H1 (cell line): ENCODE measurements around the gene SP5. TPM values are rescaled to one million over a fixed set of nuclear protein-coding genes. Genes with fewer than 3 reads are reported as not detected.

Source experiments
- BACH1 ChIP-seq: IDR thresholded peaks from 2 replicates; pipeline ENCODE4 v1.6.1; 2012; ENCODE audit warnings: low read length, improper control_type of control experiment
- EP300 ChIP-seq, 2 experiments: IDR thresholded peaks; 1 replicate in 1 of 2; 2 replicates in 1 of 2; pipeline ENCODE4 v1.6.1; 2011 to 2012; ENCODE audit warnings: low read depth in 2 of 2, low read length in 2 of 2, mild to moderate bottlenecking in 2 of 2, borderline replicate concordance in 1 of 2, inconsistent platforms in 1 of 2, moderate library complexity in 1 of 2
- KDM5A ChIP-seq: fragments of 200-600 bp; IDR thresholded peaks from 2 replicates; pipeline ENCODE4 v1.7.1; 2012; ENCODE audit warnings: mild to moderate bottlenecking, low read length, inconsistent platforms, mixed read lengths
- NANOG ChIP-seq: IDR thresholded peaks from 2 replicates; pipeline ENCODE4 v1.6.1; 2011; ENCODE audit warnings: low read length, low read depth, mild to moderate bottlenecking, inconsistent platforms; ENCODE audit not compliant: insufficient read depth, poor library complexity, severe bottlenecking
- SP1 ChIP-seq: IDR thresholded peaks from 2 replicates; pipeline ENCODE4 v1.6.1; 2011; ENCODE audit warnings: low read depth, low read length
- TCF12 ChIP-seq: IDR thresholded peaks from 2 replicates; pipeline ENCODE4 v1.6.1; 2011; ENCODE audit warnings: low read depth, mild to moderate bottlenecking, low read length
- YY1 ChIP-seq: IDR thresholded peaks from 2 replicates; pipeline ENCODE4 v1.6.1; 2011; ENCODE audit warnings: low read depth, mild to moderate bottlenecking, low read length
- polyA plus RNA-seq, 7 experiments: library from polyadenylated mRNA; depleted of rRNA in 3 of 7; stranded (reverse) in 5 of 7; unstranded in 2 of 7; fragments of >200 nt in 5 of 7; fragments of 200-250 nt in 2 of 7; gene quantifications; 1 replicate in 5 of 7; 2 replicates in 1 of 7; 4 replicates in 1 of 7; pipeline versions ENCODE4 v1.2.1 to v1.2.3, GENCODE V29; 2011 to 2013; ENCODE audit warnings: missing spikeins in 2 of 7, mixed read lengths in 2 of 7
- total RNA-seq: library from RNA; stranded (reverse); fragmentation: NEBNext Ultra II Directional; extraction: Animal tissue kit (Norgen Biotek cat#: 25700); gene quantifications from 2 replicates; pipeline ENCODE4 v1.2.1, GENCODE V29; 2021
- TF ChIP-seq, protein P1 (sequence below): fragments of 300-600 bp; sonication (generic); IDR thresholded peaks from 2 replicates; pipeline ENCODE4 v1.7.1; 2012; ENCODE audit warnings: low read length, moderate library complexity, mild to moderate bottlenecking, inconsistent platforms; ENCODE audit not compliant: insufficient replicate concordance

The SP5 gene
- total and polyA plus RNA-seq, 2 of the 8 experiments (the other 6 are each of a cell fraction or from before 2014, with no cell fraction given) = 0.17 TPM; not detected in 1

DNA sequence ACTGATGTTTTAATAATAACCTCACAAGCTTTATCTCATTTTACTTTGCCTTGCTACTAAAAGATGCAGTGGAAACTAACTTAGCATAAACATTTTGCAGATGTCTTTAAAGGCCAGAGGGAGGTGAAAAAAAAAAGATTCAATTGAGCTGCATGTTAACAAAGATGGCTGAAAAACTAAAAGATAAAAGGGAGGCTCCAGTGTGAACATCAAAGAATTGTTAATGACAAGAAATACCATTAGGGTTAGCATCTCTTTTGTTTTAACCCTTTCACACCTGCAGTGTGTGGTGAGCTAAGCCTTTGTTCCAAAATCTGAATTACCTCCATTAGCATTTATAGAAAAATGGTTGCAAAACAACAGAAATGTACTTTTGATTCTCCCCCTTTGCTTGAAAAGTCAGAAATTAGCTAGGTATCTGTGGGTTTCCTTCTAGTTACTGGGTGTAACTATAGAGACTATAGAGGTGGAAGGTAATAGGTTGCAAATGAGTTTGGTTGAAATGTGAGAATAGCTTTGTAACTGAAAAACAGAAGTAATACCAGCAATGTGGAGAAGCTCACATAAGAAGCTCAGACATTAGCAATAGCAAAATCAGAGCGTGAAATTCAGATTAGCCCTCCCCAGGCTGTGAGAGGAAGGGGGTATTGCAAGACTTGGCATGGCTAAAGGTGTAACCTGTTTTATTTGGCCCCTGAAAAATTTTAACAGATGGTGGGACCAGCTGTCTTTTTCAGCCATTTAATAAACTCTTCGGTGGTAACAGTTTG is 34.8 kb upstream of the SP5 start (continued):
- TF ChIP-seq, protein P1, sequence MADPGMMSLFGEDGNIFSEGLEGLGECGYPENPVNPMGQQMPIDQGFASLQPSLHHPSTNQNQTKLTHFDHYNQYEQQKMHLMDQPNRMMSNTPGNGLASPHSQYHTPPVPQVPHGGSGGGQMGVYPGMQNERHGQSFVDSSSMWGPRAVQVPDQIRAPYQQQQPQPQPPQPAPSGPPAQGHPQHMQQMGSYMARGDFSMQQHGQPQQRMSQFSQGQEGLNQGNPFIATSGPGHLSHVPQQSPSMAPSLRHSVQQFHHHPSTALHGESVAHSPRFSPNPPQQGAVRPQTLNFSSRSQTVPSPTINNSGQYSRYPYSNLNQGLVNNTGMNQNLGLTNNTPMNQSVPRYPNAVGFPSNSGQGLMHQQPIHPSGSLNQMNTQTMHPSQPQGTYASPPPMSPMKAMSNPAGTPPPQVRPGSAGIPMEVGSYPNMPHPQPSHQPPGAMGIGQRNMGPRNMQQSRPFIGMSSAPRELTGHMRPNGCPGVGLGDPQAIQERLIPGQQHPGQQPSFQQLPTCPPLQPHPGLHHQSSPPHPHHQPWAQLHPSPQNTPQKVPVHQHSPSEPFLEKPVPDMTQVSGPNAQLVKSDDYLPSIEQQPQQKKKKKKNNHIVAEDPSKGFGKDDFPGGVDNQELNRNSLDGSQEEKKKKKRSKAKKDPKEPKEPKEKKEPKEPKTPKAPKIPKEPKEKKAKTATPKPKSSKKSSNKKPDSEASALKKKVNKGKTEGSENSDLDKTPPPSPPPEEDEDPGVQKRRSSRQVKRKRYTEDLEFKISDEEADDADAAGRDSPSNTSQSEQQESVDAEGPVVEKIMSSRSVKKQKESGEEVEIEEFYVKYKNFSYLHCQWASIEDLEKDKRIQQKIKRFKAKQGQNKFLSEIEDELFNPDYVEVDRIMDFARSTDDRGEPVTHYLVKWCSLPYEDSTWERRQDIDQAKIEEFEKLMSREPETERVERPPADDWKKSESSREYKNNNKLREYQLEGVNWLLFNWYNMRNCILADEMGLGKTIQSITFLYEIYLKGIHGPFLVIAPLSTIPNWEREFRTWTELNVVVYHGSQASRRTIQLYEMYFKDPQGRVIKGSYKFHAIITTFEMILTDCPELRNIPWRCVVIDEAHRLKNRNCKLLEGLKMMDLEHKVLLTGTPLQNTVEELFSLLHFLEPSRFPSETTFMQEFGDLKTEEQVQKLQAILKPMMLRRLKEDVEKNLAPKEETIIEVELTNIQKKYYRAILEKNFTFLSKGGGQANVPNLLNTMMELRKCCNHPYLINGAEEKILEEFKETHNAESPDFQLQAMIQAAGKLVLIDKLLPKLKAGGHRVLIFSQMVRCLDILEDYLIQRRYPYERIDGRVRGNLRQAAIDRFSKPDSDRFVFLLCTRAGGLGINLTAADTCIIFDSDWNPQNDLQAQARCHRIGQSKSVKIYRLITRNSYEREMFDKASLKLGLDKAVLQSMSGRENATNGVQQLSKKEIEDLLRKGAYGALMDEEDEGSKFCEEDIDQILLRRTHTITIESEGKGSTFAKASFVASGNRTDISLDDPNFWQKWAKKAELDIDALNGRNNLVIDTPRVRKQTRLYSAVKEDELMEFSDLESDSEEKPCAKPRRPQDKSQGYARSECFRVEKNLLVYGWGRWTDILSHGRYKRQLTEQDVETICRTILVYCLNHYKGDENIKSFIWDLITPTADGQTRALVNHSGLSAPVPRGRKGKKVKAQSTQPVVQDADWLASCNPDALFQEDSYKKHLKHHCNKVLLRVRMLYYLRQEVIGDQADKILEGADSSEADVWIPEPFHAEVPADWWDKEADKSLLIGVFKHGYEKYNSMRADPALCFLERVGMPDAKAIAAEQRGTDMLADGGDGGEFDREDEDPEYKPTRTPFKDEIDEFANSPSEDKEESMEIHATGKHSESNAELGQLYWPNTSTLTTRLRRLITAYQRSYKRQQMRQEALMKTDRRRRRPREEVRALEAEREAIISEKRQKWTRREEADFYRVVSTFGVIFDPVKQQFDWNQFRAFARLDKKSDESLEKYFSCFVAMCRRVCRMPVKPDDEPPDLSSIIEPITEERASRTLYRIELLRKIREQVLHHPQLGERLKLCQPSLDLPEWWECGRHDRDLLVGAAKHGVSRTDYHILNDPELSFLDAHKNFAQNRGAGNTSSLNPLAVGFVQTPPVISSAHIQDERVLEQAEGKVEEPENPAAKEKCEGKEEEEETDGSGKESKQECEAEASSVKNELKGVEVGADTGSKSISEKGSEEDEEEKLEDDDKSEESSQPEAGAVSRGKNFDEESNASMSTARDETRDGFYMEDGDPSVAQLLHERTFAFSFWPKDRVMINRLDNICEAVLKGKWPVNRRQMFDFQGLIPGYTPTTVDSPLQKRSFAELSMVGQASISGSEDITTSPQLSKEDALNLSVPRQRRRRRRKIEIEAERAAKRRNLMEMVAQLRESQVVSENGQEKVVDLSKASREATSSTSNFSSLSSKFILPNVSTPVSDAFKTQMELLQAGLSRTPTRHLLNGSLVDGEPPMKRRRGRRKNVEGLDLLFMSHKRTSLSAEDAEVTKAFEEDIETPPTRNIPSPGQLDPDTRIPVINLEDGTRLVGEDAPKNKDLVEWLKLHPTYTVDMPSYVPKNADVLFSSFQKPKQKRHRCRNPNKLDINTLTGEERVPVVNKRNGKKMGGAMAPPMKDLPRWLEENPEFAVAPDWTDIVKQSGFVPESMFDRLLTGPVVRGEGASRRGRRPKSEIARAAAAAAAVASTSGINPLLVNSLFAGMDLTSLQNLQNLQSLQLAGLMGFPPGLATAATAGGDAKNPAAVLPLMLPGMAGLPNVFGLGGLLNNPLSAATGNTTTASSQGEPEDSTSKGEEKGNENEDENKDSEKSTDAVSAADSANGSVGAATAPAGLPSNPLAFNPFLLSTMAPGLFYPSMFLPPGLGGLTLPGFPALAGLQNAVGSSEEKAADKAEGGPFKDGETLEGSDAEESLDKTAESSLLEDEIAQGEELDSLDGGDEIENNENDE = peak; percentile 88
- TF ChIP-seq SP1 = 0 out of 2 replicates have a peak, but pooled peaks have one; percentile 4
- no peak for TF ChIP-seq BACH1
- no peak for TF ChIP-seq KDM5A
- TF ChIP-seq NANOG = peak; percentile 45
- peak; percentile 77; the same call in 1 of the 2 replicates for TF ChIP-seq TCF12
- TF ChIP-seq YY1 = peak; percentile 74; the same call in 1 of the 2 replicates
- peak in 1 of 2 experiments; percentile 38; a peak in 1 of 3 replicates for TF ChIP-seq EP300 (IDR thresholded peaks at IDR 0.05; ENCODE audit: borderline replicate concordance in 1 of 2, low read depth in 2 of 2, low read length in 2 of 2)
